Smooth muscle cell of the pulmonary artery (primary cell): ENCODE measurements around the gene ZG16. TPM values are rescaled to one million over a fixed set of nuclear protein-coding genes. Genes with fewer than 3 reads are reported as not detected.

Source experiments
- total RNA-seq: library from RNA; depleted of rRNA; stranded (reverse); fragments of >200 nt; gene quantifications from 2 replicates; pipeline ENCODE4 v1.2.3, GENCODE V29; 2014

The ZG16 gene, protein sequence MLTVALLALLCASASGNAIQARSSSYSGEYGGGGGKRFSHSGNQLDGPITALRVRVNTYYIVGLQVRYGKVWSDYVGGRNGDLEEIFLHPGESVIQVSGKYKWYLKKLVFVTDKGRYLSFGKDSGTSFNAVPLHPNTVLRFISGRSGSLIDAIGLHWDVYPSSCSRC
- total RNA-seq, result not detected in 2 replicates

DNA sequence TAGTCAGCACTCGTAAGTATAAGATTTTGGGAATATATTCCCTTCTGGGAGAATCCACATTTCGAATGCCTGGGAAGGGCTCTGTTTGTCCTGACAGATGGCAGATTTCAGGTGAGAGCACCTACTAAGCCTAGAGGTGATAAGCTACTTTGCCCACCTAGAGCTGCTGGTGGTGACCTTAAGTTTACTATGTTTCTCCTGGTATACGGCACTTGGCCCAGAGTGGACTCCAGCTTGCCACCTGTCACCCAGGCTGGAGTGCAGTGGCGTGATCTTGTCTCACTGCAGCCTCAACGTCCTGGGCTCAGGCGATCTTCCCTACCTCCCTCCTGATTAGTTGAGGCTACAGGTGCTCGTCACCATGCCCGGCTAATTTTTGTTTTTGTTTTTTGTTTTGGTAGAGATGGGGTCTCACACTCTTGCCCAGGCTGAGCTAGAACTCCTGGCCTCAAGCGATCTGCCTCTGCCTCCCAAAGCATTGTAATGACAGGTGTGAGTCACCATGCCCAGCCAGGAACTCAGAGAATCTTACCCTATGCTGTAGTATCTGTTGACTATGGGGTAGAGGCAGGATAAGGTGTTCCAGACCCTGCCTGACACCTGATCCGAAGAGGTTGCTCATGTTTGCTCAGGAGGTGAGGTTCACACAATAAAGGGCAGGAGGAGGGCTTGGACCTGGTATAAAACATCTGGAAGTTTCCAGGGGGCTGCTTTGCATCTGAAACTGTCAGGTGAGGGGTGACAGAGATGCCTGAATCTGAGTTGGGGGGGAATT lies at the start of gene ZG16:
Gene ZG16, plus strand, starts transcription at position 681 of the 775 bp plus-strand sequence. CDS start 1,011 bp downstream, outside the sequence.

GRCh38 chr16:29745853-29746345 lies 32.2 kb upstream of the ZG16 start, which contains the start of gene C16orf54:
Gene C16orf54 (minus strand): TSS chr16:29745990. CDS start chr16:29744951, 1,039 bp downstream.

GRCh38 chr16:29790183-29790948 lies 12.3 kb downstream of the ZG16 start, which contains the start of gene KIF22:
Gene KIF22 (plus strand): TSS chr16:29790751. CDS start chr16:29790760, 9 bp downstream.

DNA sequence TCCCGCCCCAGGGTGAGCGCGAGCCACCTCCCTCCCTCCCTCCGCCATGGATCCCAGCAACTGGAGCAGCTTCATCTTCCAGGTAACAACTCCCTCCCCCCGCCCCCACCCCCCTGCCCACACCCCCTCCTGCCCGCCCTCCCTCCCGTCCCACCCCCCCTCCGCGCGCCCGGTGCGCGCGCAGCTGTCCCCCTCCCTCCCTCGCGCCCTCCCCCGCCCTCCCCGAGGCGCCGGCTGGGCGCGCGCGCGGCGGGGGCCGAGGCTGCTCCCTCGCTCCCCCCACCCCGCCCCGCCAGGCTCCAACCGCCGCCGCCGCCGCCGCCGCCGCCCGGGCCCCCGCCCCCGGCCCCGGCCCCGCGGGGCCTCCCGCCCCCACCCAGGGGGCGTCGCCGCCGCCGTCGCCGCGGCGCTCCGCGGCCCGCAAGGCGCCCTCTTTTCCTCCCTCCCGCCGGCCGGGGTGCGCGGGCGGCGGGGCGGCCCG lies 28.1 kb downstream of the ZG16 start, which contains the start of gene MAZ:
Gene MAZ, plus strand, starts transcription at position 431 of the 481 bp plus-strand sequence. CDS start 173 bp downstream, outside the sequence.

DNA sequence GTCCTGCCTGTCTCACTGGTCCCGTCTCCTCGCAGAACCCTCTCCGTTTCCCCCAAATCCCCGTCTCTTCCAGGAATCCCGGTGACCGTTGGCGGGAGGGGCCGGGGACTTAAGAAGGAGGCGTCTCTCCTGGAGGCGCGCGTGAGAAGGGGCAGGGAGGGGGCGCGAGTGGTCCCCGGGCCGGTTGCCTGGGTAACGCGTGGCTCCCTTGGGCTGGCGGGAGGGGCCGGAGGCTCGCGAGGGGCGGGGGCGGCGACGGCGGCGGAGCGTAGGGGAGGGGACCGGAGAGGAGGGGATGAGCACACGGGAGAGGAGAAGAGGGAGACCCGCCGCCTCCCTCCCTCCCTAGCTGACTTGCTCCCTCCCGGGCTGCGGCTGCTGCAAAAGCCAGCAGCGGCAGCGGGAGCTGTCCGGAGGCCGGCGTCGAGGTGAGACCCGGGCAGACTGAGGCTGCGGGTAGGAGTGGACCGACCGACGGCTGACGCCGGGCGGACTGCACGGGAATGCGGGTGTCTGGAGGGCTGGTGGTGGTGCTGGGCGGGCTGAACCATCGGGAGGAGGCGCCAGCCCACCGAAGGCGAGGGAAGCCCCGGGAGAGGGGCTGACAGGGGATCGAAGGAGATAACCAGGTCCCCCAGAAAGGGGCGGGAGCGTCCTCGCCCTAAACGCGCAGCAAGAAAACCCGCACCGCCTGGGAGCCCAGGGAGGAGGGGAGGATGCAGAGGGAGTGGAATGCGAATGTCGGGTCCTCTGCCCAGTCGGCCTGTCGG lies 34.0 kb downstream of the ZG16 start, which contains the start of gene PRRT2:
Gene PRRT2, plus strand, starts transcription at position 298 of the 770 bp plus-strand sequence. CDS start 862 bp downstream, outside the sequence.

DNA sequence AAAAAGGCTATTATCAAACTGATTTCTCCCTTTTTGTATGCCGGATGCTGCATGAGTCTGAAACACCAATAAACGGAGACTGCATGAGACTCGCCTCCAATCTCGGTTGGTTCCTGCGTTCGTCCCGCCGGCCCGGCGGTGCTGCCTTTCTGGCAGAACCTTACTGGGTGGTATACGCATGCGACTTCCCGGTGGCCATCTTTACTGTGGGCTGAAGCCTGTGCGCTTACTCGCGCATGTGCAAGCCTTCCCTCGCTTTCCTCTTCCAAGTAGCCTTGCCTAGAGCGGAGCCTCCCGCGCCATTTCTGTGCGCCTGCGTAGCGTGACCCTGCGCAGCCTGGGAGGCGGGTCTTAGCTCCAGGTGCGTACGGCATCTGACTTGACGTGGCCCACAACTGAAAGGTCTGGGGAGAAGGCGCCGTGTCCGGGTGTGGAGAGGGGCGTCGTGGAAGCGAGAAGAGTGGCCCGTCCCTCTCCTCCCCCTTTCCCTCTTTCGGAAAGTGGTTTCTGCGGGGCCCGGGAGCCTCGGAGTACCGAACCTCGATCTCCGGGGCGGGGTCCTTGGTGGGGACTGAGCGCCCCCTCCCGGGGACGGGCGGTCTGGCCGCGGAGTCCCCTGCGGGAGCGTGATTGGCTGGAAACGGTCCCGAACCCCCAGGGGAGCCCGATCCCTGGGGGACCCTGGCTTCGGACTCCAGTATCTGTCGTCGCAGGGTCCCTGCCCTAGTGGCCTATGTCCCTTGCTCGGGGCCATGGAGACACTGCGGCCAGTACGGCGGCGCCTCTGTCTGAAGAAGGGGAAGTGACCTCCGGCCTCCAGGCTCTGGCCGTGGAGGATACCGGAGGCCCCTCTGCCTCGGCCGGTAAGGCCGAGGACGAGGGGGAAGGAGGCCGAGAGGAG lies 38.0 kb downstream of the ZG16 start, which contains the start of gene PAGR1:
Gene PAGR1, plus strand, starts transcription at position 360 of the 901 bp plus-strand sequence. Its CDS starts 374 bp downstream, at position 734.

GRCh38 chr16:29820271-29820701 lies 42.2 kb downstream of the ZG16 start, which contains the start of gene MVP:
Gene MVP (plus strand): TSS chr16:29820462. CDS start chr16:29830550, 10,088 bp downstream.

Other genes starting within 250 kb of the ZG16 start
- not detected in 2 replicates for gene SPN, start 115.0 kb upstream of the ZG16 start, total RNA-seq
- 5.2 and 13.9 TPM in 2 replicates for gene QPRT, start 99.1 kb upstream of the ZG16 start, total RNA-seq
- gene C16orf54, start 32.3 kb upstream of the ZG16 start, total RNA-seq, result not detected in 2 replicates
- gene KIF22, start 12.5 kb downstream of the ZG16 start, total RNA-seq, result 9.8 and 11.4 TPM in 2 replicates
- 166 and 199 TPM in 2 replicates for gene MAZ, start 28.3 kb downstream of the ZG16 start, total RNA-seq
- gene PRRT2, start 33.9 kb downstream of the ZG16 start, total RNA-seq, result 1.2 and 1.8 TPM in 2 replicates
- gene PAGR1, start 37.9 kb downstream of the ZG16 start, total RNA-seq, result 11.6 and 13.3 TPM in 2 replicates
- gene MVP, start 42.2 kb downstream of the ZG16 start, total RNA-seq, result 320 and 476 TPM in 2 replicates
- 101 and 114 TPM in 2 replicates for gene CDIPT, start 85.0 kb downstream of the ZG16 start, total RNA-seq
- 65.5 and 78.6 TPM in 2 replicates for gene SEZ6L2, start 121.3 kb downstream of the ZG16 start, total RNA-seq
- 8.8 and 12.8 TPM in 2 replicates for gene ASPHD1, start 122.2 kb downstream of the ZG16 start, total RNA-seq
- 7.3 and 12.1 TPM in 2 replicates for gene KCTD13, start 148.0 kb downstream of the ZG16 start, total RNA-seq
- 81.6 and 84.1 TPM in 2 replicates for gene TMEM219, start 183.8 kb downstream of the ZG16 start, total RNA-seq
- 57.6 and 60.2 TPM in 2 replicates for gene TAOK2, start 195.6 kb downstream of the ZG16 start, total RNA-seq
- 5.6 and 5.9 TPM in 2 replicates for gene HIRIP3, start 217.4 kb downstream of the ZG16 start, total RNA-seq
- gene INO80E, start 218.0 kb downstream of the ZG16 start, total RNA-seq, result 15.2 and 23.6 TPM in 2 replicates
- gene DOC2A, start 232.8 kb downstream of the ZG16 start, total RNA-seq, result 0.20 and 0.33 TPM in 2 replicates
- not detected in 2 replicates for gene C16orf92, start 244.9 kb downstream of the ZG16 start, total RNA-seq